GM13976 (cell line): ENCODE results near the gene GALR1.

Experiments
- DNase-seq: peaks from one replicate; pipeline ENCODE4 v3.0.0; 2012; ENCODE audit warnings: low spot score
- in situ Hi-C: fragments of 300-500 bp; cut with MboI; formaldehyde crosslinking; loops from one replicate; pipeline ENCODE4 v1.12.0; 2022; ENCODE audit warnings: low sequenced_read_pairs, mixed read lengths, inconsistent platforms; ENCODE audit not compliant: unreplicated experiment
- TF ChIP-seq, protein P1 (sequence below): IDR thresholded peaks from 2 replicates; pipeline ENCODE4 v1.5.1; 2012; ENCODE audit warnings: borderline replicate concordance, mild to moderate bottlenecking; ENCODE audit not compliant: insufficient read depth; ENCODE audit errors: extremely low read depth, missing control alignments, control extremely low read depth

The GALR1 gene

DNA sequence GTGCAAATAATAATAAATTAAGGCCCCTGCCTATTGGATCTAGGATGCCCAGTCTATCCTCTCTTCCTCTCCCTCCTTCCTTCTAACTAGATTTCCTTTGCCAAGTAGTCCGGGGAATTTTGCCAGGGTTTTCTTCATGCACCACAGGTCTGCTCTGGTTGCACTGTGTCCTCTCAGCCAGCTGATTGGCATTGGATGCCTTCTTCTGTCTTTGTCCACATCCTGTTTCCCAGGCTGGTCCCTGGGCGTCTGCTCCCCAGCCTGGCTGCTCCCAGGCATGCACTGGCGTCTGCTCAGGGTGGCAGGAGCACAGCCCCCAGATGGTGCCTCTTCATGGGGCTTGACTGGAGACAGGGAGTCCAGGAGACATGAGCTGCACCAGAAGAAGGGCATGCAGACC is 66.4 kb downstream of the GALR1 start:
- DNase-seq = no peak
- in situ Hi-C loops = no loop called here
- TF ChIP-seq, protein P1, sequence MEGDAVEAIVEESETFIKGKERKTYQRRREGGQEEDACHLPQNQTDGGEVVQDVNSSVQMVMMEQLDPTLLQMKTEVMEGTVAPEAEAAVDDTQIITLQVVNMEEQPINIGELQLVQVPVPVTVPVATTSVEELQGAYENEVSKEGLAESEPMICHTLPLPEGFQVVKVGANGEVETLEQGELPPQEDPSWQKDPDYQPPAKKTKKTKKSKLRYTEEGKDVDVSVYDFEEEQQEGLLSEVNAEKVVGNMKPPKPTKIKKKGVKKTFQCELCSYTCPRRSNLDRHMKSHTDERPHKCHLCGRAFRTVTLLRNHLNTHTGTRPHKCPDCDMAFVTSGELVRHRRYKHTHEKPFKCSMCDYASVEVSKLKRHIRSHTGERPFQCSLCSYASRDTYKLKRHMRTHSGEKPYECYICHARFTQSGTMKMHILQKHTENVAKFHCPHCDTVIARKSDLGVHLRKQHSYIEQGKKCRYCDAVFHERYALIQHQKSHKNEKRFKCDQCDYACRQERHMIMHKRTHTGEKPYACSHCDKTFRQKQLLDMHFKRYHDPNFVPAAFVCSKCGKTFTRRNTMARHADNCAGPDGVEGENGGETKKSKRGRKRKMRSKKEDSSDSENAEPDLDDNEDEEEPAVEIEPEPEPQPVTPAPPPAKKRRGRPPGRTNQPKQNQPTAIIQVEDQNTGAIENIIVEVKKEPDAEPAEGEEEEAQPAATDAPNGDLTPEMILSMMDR = no peak

DNA sequence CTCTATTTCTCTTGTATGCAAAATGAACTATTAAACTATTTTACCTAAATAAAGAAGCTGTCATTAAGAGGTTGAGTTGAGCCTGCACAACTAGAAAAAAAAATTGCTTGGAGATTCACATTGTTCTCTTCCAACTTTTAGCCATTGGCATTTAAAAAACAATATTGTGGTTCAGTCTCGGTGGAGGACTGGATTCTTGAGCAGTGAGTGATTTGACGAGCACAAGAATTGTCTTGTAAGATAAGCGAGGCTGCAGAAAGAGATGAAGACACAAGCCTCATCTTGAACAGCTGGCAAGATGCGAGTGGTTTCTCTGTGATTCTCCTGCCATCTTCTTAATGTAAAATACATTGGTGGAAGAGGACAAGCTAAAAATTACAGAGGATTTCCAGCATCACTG is 67.0 kb downstream of the GALR1 start:
- in situ Hi-C loops = no loop called here
- DNase-seq = no peak
- TF ChIP-seq, protein P1 = no peak

DNA sequence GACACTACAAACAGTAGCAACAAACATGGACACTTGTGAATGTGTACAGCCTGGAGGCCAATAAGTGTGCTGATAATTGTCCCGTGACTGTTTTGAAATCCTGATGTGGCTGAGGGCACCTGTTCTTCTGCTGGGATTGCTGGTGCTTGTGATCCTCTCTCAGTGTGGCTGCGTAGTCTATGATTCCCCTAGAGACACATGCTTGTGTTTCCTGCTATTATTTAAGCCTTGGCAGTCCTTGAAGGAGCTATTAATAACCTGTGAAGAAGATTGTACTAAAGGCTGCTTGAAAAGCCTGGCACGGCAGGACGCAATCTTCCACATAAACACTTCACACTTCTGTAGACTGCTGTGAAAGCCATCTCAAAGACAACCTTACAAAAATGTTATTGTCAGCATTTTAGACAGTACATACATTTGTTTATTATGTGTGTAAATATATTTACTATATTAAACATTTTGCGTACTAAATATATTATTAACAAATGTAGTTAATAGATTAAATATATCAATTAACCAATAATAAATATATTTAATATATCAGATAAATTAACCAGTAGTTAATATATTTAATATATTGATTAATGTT is 71.4 kb downstream of the GALR1 start:
- TF ChIP-seq, protein P1 = no peak
- in situ Hi-C loops = no loop called here
- no peak for DNase-seq

DNA sequence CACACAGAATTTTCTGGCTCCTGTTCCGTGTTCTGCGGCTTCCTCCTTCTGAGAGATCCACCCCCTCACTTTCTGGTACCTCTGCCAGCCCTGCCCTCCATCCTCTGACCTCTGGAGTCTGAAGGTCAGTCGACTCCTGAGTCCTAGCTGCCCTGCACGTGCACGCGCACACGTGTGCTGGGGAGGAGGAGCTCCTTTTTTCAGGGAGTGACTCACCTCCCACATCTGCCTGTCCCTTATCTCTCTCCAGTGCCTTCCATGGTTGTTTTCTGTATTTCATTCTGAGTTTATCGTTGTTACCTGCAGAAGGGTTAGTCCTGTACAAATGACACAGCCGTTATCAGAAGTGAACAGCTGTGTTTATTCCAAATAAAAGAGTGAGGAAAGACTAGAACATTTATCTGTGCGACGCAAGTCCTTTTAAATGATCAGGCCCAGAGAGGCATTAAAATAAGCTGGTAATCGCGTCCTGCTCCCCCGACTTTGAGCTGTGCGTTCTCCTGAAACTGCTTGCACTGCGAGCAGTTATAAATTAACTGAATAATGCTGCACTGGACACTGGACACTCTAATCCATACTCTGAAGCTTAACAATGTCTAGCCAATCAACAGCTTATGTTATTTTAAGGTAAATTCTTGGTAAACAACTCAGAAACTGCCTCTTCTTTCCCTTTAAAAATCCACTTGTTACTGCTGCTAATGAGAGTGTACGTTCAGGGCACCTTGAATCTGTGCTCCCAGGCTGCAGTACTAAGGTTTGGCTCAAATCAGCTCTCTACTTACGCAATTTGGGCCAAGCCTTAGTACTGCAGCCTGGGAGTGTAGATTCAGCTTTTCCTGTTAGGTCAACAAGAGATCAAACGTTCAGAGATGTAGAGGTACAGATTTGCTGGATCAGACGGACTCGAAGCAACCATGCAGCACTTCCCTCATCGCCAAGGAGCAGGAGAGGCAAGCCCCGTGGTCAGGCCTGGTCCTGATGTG is 72.5 kb downstream of the GALR1 start:
- in situ Hi-C loops = no loop called here
- no peak for DNase-seq
- TF ChIP-seq, protein P1 = no peak

DNA sequence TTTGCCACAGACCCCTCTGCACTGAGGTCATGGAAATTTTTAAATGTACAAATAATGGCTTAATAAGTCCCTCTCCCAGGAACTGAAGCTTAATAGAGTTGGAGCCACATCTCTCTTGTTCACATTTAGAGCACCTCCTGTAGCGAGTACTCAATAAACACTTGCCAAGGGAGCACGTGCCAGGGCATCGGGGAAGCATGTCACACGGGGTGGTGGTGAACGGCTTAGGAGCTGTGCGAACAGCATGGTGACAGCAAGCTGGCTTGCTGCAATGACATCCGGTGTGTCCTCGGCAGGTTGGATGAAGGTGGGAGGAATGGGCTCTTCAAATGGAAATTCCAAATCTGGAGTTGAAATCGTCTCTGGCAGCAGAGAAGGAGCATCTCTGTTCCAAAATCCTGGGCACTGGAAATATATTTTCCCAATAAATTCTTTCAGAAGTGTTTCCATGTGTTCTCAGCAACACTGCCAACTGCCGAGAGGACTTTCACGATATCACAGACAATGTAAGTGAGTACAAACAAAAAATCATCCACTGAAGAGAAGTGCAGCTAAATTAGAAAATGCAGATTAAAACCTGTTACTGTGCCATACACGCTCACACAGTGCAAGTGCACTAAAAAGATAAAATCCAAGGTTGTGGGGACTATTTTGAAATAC is 74.1 kb downstream of the GALR1 start:
- TF ChIP-seq, protein P1 = no peak
- DNase-seq = no peak
- in situ Hi-C loops = no loop called here
